ENCODE measurements around the gene CTU1.
"Not testable (repeated sequence)": the region's sequence is repeated elsewhere in the genome, so short reads cannot be mapped to it uniquely, and the experiment has no call there.

The CTU1 gene

GRCh38 chr19:51108066-51108804 lies at the start of gene CTU1:
Gene CTU1, minus strand, starts transcription at chr19:51108409. Its CDS starts 3,840 bp downstream, at chr19:51104569.
- DNase-seq: peak; percentile 99

- no peak for DNase-seq
Observed at GRCh38 chr19:51157265-51157664, 49.1 kb upstream of the CTU1 start.

- DNase-seq: no peak
Observed at GRCh38 chr19:51156710-51157109, 48.5 kb upstream of the CTU1 start.

- DNase-seq: no peak
Observed at GRCh38 chr19:51150627-51151026, 42.4 kb upstream of the CTU1 start.

GRCh38 chr19:51148580-51148979 lies 40.4 kb upstream of the CTU1 start:
- no peak for DNase-seq

- DNase-seq: no peak
Observed at GRCh38 chr19:51147663-51148062, 39.5 kb upstream of the CTU1 start.

- no peak for DNase-seq
Observed at GRCh38 chr19:51146751-51147150, 38.5 kb upstream of the CTU1 start.

GRCh38 chr19:51145916-51146493 lies 37.8 kb upstream of the CTU1 start:
- no peak for DNase-seq

GRCh38 chr19:51144482-51145045 lies 36.4 kb upstream of the CTU1 start:
- DNase-seq: no peak

GRCh38 chr19:51143486-51143885 lies 35.3 kb upstream of the CTU1 start:
- DNase-seq: no peak

- not testable (repeated sequence) for DNase-seq
Observed at GRCh38 chr19:51142809-51143475, 34.7 kb upstream of the CTU1 start.

GRCh38 chr19:51142119-51142518 lies 33.9 kb upstream of the CTU1 start, which contains the start of gene SIGLEC7:
Gene SIGLEC7, plus strand, starts transcription at chr19:51142301. Its CDS starts 69 bp downstream, at chr19:51142370.
- peak; percentile 24 for DNase-seq

- DNase-seq: no peak
Observed at GRCh38 chr19:51141181-51141580, 33.0 kb upstream of the CTU1 start.

GRCh38 chr19:51140441-51140840 lies 32.2 kb upstream of the CTU1 start:
- no peak for DNase-seq

- DNase-seq: no peak
Observed at GRCh38 chr19:51139299-51140014, 31.2 kb upstream of the CTU1 start.

GRCh38 chr19:51138549-51138979 lies 30.4 kb upstream of the CTU1 start:
- peak; percentile 57 for DNase-seq

- DNase-seq: no peak
Observed at GRCh38 chr19:51137792-51138425, 29.7 kb upstream of the CTU1 start.

- DNase-seq: peak; percentile 49
Observed at GRCh38 chr19:51136851-51137551, 28.8 kb upstream of the CTU1 start.

- DNase-seq: no peak
Observed at GRCh38 chr19:51135986-51136762, 28.0 kb upstream of the CTU1 start.

GRCh38 chr19:51135004-51135403 lies 26.8 kb upstream of the CTU1 start:
- DNase-seq: no peak

Data from CD4-positive, alpha-beta T cell treated with Interferon gamma for 1 hour (primary cell).